CD4-positive, alpha-beta T cell treated with Interleukin-10 for 1 hour (primary cell): ENCODE measurements around the gene FAM163A.

ENCODE experiments used
- DNase-seq: peaks from one replicate; pipeline ENCODE4 v3.0.0-alpha.2; 2020

FAM163A gene

DNA sequence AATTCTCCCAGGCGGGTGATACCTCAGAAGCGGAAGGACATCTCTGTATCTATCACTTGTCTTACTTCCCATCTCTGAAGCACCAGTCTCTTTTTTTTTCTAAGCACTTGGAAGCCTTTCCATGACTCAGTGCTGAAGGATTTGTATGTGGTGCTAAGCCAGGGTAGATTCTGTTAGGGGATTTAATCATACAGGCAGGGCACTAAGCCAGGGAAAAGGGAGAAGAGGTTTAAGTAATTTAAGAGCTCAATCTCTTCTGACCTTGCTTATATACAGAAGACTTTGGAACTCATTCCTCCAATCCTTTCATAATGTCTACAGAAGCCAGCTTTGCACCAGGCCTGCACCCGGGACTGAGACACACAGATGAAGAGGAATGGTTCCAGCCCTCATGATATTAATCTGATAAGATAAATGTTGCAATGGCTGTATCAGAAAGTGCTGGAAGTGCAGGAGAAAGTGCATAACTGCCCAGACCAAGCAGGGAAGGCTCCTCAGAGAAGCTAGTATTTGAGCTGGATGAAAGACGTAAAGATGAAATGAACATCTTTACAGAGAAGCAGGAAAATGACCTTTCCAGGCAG, 11.0 kb downstream of the FAM163A start:
- no peak for DNase-seq

DNA sequence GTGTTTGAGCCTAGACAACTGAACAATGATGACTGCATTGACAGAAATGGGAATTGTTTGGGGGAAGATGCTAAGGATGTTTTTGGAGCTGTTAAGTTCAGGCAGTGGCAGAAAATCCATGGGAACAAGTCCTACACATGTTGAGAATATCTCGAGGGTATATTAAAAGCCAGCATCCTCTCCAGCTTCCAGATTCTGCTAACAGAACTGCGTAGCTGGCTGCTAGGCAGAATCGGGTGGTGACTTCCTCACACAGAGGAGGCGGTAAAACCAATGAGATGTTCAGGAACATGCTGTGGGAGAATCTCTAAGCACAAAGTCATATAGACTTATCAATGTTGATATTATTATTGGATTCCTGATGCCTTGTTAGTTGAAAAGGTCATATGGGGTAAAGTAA, 14.8 kb downstream of the FAM163A start:
- no peak for DNase-seq

DNA sequence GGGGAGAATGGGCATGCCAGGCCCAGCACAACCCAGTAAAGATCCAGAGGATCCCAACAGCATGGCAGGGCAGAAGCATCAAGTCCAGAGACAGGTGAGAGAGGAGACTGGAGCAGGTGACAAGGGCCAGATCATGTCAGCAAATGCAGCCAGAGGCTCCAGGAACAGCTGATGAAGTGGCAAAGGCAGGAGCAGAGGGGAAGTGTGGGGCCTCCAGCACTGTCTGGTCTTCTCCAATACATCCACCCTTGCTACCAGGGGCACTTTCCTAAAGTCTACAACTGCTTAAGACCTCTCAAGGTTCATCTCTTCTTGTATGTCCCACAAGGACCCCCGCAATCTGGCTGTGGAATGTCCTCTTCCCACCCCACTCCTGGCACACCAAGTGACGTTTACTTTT, 17.4 kb downstream of the FAM163A start:
- no peak for DNase-seq

DNA sequence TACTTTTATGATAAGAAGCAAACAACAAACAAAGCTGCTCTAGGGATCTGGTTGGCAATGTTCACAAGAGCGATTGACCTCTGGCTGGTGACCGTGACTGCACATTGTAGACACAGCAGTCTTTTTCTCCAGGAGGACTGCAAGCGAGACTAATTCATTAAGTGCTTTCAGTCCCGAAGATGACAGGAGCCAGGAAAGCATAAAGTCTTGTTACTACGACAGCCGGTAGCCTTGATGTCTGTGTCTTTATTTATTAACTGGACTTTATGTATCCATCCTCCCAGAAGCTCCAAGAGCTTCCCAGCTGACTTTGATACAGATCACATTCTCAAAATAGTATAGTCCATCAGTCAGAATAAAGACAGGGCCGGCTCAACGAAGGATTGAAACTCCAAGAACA, 18.2 kb downstream of the FAM163A start:
- no peak for DNase-seq

DNA sequence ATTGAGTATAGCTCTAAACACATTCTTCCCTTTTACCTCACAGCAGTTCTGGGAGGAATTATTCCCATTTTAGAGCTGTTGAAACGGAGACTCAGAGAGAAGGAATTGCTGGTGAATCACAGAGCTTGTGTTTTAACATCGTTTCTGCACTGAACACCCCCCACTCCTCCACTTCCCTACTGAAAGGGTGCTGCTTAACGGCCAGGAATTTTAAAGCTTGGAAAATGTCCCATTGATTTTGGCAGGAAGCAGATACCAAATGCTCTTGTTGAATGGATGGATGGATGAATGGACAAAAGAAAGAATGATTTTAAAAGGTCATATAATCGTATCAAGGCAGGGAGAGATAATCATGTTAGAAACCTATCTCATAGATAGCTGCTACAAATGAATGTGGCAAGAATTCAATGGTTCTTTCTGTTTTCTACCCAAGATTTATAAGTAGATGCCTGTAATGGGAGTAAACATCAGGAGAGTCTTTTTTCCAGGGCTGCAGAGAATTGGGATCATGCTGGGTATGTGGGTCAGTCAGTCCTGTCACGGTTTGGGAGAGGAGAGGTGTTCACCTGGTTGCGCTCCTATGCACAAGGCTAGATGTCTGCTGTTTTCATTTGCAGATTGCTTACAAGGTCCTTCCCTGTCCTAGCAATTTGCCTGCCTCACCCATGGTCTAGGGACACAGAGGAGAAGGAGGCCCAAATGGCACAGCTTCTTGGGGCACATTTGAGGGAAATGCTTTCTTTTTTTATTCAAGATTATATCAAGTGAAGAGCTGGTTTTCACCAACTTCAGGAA, 19.0 kb downstream of the FAM163A start:
- no peak for DNase-seq

DNA sequence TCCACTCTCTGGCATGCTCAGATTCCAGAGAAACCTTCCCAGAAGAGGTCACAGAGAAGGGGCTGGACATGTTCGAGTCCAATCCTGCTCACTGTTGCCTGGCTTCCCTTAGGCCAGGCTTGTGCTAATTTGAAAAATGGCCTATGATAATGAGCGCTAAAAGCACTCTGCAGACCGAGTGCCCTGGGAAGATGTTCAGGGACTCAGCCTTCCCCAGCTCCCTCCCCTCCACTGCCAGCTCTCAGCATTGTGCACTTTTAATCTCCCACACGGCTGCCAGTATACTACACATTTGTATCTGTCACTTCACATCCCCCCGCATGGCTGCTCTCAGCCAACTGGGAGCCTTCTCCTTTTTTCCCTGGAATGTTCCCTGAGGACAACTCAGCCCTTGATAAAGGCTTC, 24.1 kb downstream of the FAM163A start:
- DNase-seq: no peak

DNA sequence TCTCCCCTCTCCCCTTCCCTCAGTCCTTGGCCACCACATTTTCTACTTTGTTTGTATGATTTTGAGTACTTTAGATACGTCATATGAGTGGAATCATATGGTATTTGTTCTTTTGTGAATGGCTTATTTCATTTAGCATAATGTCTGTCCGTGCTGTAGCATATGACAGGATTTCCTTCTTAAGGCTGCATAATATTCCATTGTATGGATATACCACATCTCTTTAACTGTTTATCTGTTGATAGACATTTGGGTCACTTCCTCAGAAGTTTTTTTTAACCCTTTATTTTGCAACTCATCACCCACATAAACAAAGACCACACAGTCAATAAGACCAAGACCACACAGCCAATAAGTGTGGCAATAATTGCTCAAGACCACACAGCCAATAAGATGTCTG, 24.9 kb downstream of the FAM163A start:
- no peak for DNase-seq

DNA sequence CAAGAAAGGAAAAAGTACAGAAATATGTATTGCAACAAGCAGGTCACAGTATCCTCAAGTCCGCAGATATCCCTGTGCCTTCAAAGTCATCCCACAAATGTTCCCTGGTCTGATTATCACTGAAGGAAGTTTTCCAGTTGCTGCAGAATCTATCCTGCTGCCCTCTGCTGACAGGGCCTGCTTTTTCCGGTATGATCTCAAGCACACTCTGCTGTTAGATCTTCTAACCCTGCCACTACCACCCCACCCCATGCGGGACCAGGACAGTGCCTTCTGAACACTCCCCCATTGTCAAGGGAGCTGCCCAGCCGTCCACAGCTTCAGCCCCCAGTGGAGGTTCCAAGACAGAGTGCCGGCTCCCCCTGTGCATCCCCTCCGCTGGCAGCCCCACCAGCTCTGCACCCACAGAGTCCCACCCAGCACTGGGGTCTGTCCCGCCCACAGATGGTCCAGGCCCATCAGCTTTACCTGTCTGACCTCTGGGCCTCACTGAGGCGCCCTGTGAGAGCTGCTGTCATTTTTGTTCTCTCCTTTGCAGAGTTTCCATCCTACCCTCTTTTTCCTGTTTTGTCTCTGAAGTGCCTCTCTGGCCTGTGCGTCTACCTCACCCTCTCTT, 27.9 kb downstream of the FAM163A start:
- no peak for DNase-seq

DNA sequence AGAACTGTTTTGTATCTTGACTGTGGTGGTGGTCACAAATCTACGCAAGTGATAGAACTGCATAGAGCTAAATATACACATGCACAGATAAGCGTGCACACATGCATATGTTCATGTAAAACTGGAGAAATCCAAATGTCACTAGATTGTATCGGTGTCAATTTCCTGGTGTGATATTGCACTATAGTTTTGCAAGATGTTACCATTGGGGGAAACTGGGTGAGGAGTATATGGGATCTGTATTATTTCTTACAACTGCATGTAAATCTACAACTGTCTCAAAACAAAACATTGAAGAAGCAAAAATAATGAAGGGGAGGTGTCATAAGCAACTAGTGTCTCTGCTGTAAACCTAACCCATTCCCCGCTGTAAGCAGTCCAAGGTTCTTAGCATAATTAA, 30.2 kb downstream of the FAM163A start:
- DNase-seq: no peak

DNA sequence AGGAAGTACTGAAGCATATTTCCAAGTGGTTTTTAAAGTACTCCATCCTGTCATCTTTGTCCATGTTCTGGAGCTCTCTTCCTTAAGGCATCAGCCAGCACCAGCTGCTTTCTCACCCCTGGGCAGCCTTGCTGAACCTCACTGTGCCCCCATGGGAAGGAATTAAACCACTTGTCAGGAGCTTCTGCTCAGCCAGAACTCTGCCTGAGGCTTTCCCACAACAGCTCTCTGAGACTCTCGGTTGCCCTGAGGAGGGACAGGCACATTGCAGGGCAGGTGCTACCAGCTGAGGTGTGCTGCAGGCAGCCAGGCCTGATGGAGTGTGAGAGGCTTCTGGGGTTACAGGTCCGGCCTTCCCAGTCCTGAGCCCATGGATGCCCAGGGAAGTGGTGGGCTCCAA, 30.9 kb downstream of the FAM163A start:
- DNase-seq: no peak

DNA sequence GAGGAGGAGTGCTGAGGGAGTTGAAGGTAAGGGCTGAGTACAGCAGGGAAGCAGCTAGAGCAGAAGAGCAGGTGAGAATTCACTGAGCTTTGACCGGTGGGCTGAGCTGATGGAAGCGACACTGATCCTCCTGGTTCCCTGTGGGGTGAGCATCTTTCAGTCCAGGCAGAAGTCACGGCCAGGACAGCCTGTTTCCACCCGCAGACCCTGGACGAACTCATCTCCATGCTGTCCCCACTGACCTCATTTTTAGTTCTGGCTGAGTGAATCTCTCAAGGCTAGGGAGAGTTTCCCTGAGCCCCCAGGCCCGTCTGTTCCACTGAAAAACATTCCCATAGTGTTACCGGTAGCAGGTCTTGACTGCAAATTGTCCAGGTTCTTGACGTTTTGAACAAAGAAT, 31.5 kb downstream of the FAM163A start:
- DNase-seq: no peak

DNA sequence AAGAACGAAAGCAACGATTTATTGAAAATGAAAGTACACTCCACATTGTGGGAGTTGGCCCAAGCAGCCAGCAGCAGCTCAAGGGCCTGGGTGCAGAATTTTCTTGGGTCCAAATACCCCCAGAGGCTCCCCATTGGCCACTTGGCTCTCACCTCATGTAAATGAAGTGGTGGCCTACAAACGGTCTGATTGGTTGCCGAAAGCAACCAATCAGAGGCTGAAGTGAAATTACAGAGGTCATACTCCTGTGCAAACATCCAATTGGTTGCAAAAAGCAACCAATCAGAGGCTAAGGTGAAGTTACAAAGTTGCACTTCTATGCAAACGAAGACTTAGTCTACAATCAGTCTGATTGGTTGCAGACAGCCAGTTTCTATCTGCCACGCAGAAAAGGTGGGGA, 31.9 kb downstream of the FAM163A start:
- DNase-seq: no peak

DNA sequence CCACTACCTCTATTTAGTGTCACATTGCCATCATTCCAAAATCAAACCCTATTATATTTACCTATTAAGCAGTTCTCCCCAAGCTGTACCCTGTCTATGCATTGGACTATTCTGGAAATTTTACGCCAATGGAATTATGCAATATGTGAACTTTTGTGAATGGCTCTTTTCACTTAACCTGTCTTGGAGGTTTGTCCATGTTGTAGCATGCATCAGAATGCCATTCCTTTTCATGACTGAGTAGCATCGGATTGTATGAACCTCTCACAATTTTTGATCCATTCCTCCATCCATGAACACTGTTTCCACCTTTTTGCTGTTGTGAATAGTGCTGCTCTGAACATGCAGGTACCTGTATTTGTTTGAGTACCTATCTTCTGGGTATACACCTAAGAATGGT, 33.7 kb downstream of the FAM163A start:
- DNase-seq: no peak

DNA sequence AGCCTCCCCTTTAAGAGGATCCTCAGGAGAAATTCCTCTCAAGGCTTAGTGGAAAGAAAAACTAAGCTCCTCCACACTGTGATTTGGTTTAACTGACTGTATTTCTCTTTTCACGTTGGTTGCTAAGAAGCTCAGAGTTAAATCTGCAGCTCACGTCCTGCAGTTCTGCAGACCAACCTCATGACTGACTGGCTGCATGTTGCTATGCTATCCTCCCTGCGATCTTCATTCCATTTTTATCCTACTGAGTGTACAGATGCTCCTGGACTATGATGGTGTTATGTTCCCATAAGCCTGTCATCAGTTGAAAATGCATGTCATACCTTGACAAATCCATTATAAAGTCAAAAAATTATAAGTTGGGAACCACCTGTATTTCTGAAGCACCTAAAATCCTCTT, 34.6 kb downstream of the FAM163A start:
- DNase-seq: no peak

DNA sequence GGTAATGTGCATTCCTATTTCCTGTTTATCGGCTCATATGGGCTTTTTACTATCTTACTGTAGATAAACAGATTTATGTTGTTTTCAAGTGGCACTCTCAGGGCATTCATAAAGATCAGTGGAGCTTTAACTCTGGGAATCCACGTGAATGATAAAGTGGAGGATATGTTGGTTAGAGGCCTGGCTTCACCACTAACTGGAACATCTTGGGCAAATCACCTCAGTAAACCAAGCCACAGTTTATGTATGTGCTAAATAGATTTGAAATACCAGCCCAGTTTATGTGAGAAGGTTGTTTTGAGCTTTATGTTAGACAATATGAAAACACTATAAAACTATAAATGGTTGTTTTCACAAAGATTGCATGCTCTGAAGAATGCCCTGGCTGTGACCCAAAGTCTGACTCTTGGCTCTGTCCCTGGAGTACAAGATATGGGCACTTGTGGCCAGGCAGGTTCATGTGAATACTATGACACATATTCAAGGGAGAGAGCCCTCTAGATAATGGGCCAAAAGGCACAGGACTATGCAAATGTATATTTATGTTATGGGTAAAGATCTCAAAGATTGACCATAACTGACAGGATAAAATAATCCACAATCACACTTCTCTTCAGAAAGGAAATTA, 36.7 kb downstream of the FAM163A start:
- DNase-seq: no peak

DNA sequence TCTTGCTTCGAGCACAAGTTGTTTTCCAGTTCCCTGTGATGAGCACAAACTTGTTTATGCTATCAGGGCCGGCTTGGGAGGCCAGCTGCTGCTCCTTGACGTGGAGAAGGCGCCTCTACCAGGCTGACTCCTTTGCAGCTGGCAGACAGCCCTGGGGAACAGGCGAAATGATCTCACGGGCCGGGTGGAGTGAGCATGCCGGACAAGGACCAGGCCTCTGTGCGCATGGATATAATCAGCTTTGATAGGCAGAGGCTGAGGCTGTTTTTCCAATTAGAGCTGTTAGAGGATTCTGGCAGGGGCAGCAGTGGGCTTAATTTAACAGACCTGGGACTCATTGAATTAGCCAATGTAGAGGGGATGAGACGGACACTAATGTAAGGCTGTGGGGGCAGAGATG, 38.9 kb downstream of the FAM163A start:
- no peak for DNase-seq

DNA sequence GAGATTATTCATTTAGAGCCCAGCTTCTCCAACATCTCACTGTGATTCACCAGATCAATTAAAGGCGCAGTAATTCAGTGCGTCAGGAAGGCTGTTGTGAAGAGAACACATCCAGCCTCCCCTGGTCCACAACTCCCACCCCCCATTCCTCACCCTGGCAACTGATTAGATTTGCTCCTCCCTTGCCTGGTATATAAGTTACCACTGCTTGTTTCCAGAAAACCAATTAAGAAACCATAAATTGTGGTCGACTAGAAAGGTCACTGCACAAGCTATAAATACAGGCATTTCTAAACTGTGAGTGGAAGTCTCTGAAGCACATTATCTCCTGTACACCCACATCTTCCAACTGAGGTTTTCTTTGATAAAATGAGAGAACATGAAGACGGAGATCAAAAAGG, 41.9 kb downstream of the FAM163A start:
- no peak for DNase-seq

DNA sequence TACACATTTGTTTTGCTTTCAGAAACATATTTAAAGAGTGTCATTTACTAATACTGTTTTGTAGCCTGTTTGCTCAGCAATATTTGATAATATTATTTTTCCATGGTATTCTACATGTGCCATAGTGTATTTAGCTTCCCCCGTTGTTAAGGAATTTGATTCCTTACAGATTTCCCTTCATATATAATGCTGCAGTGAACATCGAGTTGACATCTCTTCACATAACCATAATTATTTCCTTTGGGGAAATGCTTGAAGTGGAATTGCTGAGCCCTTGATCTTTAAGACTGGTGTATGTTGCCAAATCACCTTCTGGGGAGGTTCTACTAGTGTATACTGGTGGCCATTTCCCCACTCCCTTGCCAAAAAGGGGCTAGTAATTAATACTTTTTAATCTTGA, 42.6 kb downstream of the FAM163A start:
- DNase-seq: no peak

DNA sequence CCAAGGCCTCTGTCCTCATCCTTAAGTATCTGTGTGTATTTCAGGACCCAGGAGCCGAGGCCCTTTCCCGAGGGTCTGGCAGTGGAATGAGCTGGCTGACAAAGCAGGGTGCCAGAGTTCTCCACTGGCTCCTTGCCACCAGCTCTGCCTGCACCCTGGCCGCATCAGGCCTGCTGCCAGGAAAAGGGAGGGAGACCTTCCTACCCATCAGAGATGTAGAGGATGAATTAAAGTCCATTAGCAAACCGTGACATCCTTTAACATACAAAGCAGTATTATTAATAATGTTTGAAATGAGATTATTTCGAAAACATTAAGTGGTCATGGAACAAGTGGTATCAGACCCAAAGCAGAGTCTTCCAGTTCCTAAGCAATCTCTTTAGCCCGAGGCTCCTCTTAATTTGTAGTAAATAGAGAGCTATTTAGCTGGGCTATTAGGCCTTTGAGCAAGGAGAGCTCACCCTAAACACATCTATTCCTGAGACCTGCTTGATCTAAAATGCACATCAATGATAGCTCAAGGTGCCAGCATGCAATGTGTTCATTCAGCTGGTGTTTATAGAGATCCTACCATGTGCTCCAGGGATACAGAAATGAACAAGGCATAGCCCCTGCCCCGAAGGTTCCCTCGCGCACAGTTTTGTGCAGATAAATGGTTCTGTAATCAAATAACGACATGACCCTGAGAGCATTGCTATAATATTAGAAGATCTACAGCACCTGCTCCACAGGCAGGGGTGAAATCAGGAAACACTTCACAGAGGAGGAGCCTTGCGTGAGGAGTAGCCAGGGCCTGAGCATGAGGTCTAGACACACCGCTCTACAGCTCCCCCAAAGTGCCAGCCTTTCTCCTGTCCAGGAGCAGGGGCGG, 44.0 kb downstream of the FAM163A start:
- no peak for DNase-seq

DNA sequence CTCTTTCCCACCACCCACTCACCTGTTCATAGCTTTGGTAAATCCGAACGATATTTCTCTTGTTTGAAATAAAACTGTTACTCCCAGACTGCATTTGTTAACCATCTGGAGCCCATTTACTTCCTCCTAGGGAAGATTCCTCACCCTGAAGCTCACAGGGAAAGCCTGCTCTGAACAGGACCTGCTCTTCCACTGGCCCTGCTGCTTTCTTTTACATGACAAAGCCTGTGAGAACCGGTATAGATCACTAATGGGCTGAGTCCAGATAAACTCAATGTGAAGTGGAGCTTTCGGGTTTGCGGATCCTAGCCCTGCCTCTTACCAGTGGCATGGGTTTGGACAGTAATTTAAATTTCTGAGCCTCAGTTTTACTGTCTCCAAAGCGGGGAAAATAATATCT, 45.2 kb downstream of the FAM163A start:
- no peak for DNase-seq

DNA sequence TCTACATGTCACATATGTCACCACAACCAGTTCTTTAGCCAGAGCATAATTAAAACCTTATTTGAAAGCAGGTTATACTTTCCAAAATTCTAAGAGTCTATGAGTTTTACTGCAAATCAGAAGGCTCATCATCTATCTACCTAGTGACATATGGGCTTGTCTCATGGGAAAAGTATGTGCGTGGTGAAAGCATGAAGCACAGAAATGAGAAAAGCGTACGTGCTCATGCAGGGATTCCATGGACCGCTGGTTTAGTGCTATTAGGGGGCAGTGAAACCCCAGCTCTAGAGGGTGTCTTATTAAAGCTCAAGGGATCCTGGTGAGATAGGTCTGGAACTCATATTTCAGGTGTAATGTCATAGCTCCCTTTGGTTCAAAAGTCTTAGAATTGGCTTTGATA, 50.2 kb downstream of the FAM163A start:
- no peak for DNase-seq

DNA sequence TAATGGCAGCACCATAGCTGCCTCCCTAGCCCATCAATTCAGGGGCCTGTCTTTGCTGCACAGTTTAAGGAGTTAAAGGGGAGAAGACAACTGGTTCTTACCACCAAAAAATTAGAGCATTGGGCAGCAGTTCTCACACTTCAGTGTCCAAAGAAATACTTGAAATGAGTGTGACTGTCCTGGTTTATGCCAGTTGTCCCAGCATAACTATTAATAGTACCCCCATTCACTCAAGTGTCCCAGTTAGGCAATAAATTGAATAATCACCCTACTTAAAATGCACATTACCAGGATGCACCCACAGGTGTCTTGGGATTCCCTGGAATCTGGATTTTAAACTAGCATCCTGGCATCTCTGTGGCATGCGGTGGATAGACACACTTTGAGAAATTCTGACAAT, 51.1 kb downstream of the FAM163A start:
- no peak for DNase-seq

DNA sequence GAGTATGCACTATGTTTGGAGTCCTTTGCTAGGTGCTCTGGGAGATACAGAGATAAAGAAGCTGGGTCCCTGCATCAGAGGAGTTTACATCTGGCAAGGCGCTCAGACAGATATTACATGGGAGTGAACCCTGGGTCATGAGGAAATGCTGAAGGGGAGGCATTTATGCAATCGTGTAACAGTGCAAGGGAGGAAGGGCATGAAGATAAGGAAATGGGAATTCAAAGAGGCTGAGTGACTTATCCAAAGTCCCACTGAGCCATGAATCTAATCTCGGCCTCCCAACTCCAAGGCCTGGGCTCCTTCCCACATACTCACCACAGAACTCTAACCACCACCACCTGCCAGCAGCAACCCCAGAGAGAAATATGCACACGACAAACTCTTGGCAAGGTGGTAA, 51.6 kb downstream of the FAM163A start:
- no peak for DNase-seq
